K562 (cell line): ENCODE results near the gene PDZD8. TPM values are rescaled to one million over a fixed set of nuclear protein-coding genes. Genes with fewer than 3 reads are reported as not detected.

Experiments used
- ATAC-seq: fragments of 200-7000 bp; cut with Tn5 transposase; 3 replicates; pipeline ENCODE4 v1.9.1; 2020; ENCODE audit warnings: moderate library complexity
- BruUV-seq: library from RNA; stranded (reverse); fragments of 400-500 nt; replicated peaks from 2 replicates; lab custom pipeline; 2021; lab: Mats Ljungman, UMichigan
- CTCF ChIA-PET: fragments of 300-600 bp; formaldehyde crosslinking; extraction: SDS; loops from one replicate; lab custom pipeline; 2021; ENCODE audit warnings: low intra/inter-chr PET ratio; lab: Yijun Ruan, JAX
- POLR2A ChIA-PET: fragments of 300-600, 350-650 bp; sonication (Branson Sonifier 250); formaldehyde crosslinking; extraction: SDS; loops from one replicate; lab custom pipeline; 2021; ENCODE audit warnings: antibody characterized with exemption, inconsistent platforms; lab: Yijun Ruan, JAX
- DNase-seq, 4 experiments: peaks; one replicate each; pipeline versions ENCODE4 v3.0.0 to v3.0.0-alpha.2; 2011 to 2018; ENCODE audit warnings: low spot score in 3 of 4, mixed read lengths in 3 of 4; ENCODE audit errors: extremely low read depth in 1 of 4
- FAIRE-seq: peaks from 2 replicates; lab custom pipeline; 2011; peaks lifted over from hg19 to GRCh38; lab: Jason Lieb, UNC
- H2AFZ ChIP-seq: 2 replicates; pipeline ENCODE4 v1.6.0; 2011; ENCODE audit warnings: low read depth, low read length, control low read depth, inconsistent platforms
- H3K27ac ChIP-seq: fragments of 200-600 bp; 3 replicates; pipeline ENCODE4 v1.8.0; 2011; ENCODE audit warnings: low read depth, mild to moderate bottlenecking, control low read depth, inconsistent platforms, low read length, moderate library complexity, mixed read lengths; ENCODE audit errors: extremely low read depth
- H3K27me3 ChIP-seq, 2 experiments: fragments of 300-600 bp in 1 of 2; 2 replicates in 1 of 2; 3 replicates in 1 of 2; pipeline versions ENCODE4 v1.6.0 to v1.8.0; 2011; ENCODE audit warnings: inconsistent platforms in 2 of 2, low read length in 2 of 2, mild to moderate bottlenecking in 1 of 2, mixed read lengths in 1 of 2, moderate library complexity in 1 of 2; ENCODE audit not compliant: control insufficient read depth in 2 of 2, insufficient read depth in 2 of 2
- H3K36me3 ChIP-seq: fragments of 300-600 bp; 3 replicates; pipeline ENCODE4 v1.8.0; 2011; ENCODE audit warnings: mild to moderate bottlenecking, low read length, inconsistent platforms; ENCODE audit not compliant: control insufficient read depth, insufficient read depth
- H3K4me1 ChIP-seq, 2 experiments: fragments of 200-600 bp in 1 of 2; replicated peaks in 1 of 2; 2 replicates in 1 of 2; 3 replicates in 1 of 2; pipeline versions ENCODE4 v1.5.1 to v1.8.0; 2011; ENCODE audit warnings: inconsistent platforms in 2 of 2, low read length in 2 of 2, mild to moderate bottlenecking in 1 of 2, mixed read lengths in 1 of 2, moderate library complexity in 1 of 2; ENCODE audit not compliant: control insufficient read depth in 2 of 2, insufficient read depth in 2 of 2
- H3K4me2 ChIP-seq: 2 replicates; pipeline ENCODE4 v1.6.1; 2011; ENCODE audit warnings: low read length, control low read depth, inconsistent platforms, mixed read lengths; ENCODE audit not compliant: insufficient read depth
- H3K4me3 ChIP-seq: fragments of 200-600 bp; sonication (generic), shearing (Covaris generic); 2 replicates; pipeline ENCODE4 v1.5.1; 2016; ENCODE audit warnings: control low read depth, inconsistent platforms
- H3K79me2 ChIP-seq: fragments of 200-600 bp; 3 replicates; pipeline ENCODE4 v1.8.0; 2011; ENCODE audit warnings: low read length, inconsistent platforms; ENCODE audit not compliant: control insufficient read depth, insufficient read depth
- H3K9ac ChIP-seq, 2 experiments: 2 replicates each; pipeline versions ENCODE4 v1.6.0 to v1.6.1; 2011; ENCODE audit warnings: low read depth in 2 of 2, low read length in 2 of 2, control low read depth in 1 of 2, inconsistent platforms in 1 of 2, mild to moderate bottlenecking in 1 of 2, mixed read lengths in 1 of 2; ENCODE audit not compliant: insufficient read depth in 1 of 2
- H3K9me1 ChIP-seq: one replicate; pipeline ENCODE4 v1.6.0; 2011; ENCODE audit warnings: inconsistent platforms, mild to moderate bottlenecking, low read length, moderate library complexity; ENCODE audit not compliant: control insufficient read depth, insufficient read depth
- H3K9me3 ChIP-seq: replicated peaks from 2 replicates; pipeline ENCODE4 v1.5.1; 2011; ENCODE audit warnings: low read depth, low read length, inconsistent platforms; ENCODE audit not compliant: control insufficient read depth, insufficient read depth
- H4K20me1 ChIP-seq: replicated peaks from 2 replicates; pipeline ENCODE4 v1.6.1; 2011; ENCODE audit warnings: low read length, inconsistent platforms, mixed read lengths; ENCODE audit not compliant: control insufficient read depth, insufficient read depth
- NR4A1 ChIP-seq, 2 experiments: fragments of 250-450 bp in 1 of 2; fragments of 450-650 bp in 1 of 2; sonication (Bioruptor Pico) in 1 of 2; IDR thresholded peaks; 2 replicates each; pipeline versions ENCODE4 v1.4.0 to v1.6.1; 2016 to 2020; ENCODE audit warnings: mild to moderate bottlenecking in 2 of 2, missing compliant biosample characterization in 1 of 2, missing genetic modification characterization in 1 of 2, moderate library complexity in 1 of 2
- PCBP1 ChIP-seq: fragments of 200-400 bp; formaldehyde crosslinking; IDR thresholded peaks from 2 replicates; pipeline ENCODE4 v1.6.1; 2018; ENCODE audit warnings: mild to moderate bottlenecking, low read depth, low read length; ENCODE audit not compliant: poor library complexity, severe bottlenecking
- SAFB ChIP-seq: fragments of 200-400 bp; formaldehyde crosslinking; IDR thresholded peaks from 2 replicates; pipeline ENCODE4 v1.6.1; 2017; ENCODE audit warnings: low read depth, low read length, borderline replicate concordance
- SRSF3 ChIP-seq: fragments of 200-400 bp; formaldehyde crosslinking; IDR thresholded peaks from 2 replicates; pipeline ENCODE4 v1.6.1; 2016; ENCODE audit warnings: mild to moderate bottlenecking, low read length, moderate library complexity; ENCODE audit not compliant: insufficient read depth
- USF2 ChIP-seq: sonication (generic); formaldehyde crosslinking; IDR thresholded peaks from 2 replicates; pipeline ENCODE4 v1.5.0; 2020; ENCODE audit warnings: missing genetic modification reagents
- ZNF165 ChIP-seq: fragments of 250-450 bp; sonication (Bioruptor Pico); IDR thresholded peaks from 2 replicates; pipeline ENCODE4 v1.4.0; 2020; ENCODE audit warnings: borderline replicate concordance
- ZNF764 ChIP-seq: fragments of 250-450 bp; sonication (Bioruptor Pico); IDR thresholded peaks from 2 replicates; pipeline ENCODE4 v1.4.0; 2020; ENCODE audit warnings: low read depth, mild to moderate bottlenecking, moderate library complexity
- in situ Hi-C: fragments of 300-500 bp; cut with MboI; formaldehyde crosslinking; loops from 4 replicates; pipeline ENCODE4 v1.15.0; 2018; ENCODE audit warnings: inconsistent platforms, mixed read lengths
- intact Hi-C: fragments of 100-400 bp; cut with micrococcal nuclease; formaldehyde crosslinking; loops from 2 replicates; pipeline ENCODE4 v1.14.2; 2022
- polyA plus RNA-seq, 8 experiments: library from polyadenylated mRNA; depleted of rRNA in 4 of 8; stranded (reverse) in 5 of 8; unstranded in 3 of 8; fragments of >200 nt; fragmentation: Nextera tagmentation in 2 of 8; fragmentation: Illumina TruSeq in 1 of 8; extraction: Ambion mirVana in 2 of 8; extraction: Trizol in 1 of 8; gene quantifications; 2 replicates each; pipeline versions ENCODE4 v1.2.1 to v1.2.3, GENCODE V29; 2011 to 2014; ENCODE audit warnings: inconsistent platforms in 1 of 8, missing spikeins in 1 of 8
- total RNA-seq, 7 experiments: library from RNA; depleted of rRNA in 6 of 7; stranded (reverse); fragments of >200 nt in 6 of 7; fragmentation: Illumina TruSeq in 2 of 7; extraction: Trizol in 2 of 7; gene quantifications; 2 replicates each; pipeline versions ENCODE4 v1.2.1 to v1.2.3, GENCODE V29; 2011 to 2021; ENCODE audit warnings: low replicate concordance in 1 of 7
- TF ChIP-seq, protein P1 (sequence below): fragments of 250-450 bp; sonication (Bioruptor Pico); IDR thresholded peaks from 2 replicates; pipeline ENCODE4 v1.8.0; 2022; ENCODE audit warnings: inconsistent platforms, mild to moderate bottlenecking, moderate library complexity, borderline replicate concordance
- TF ChIP-seq, protein P2 (sequence below): fragments of 250-450 bp; sonication (Bioruptor Pico); IDR thresholded peaks from 2 replicates; pipeline ENCODE4 v1.4.0; 2020

PDZD8 gene
- total and polyA plus RNA-seq, 9 of the 15 experiments (the other 6 are each of a cell fraction or from before 2014, with no cell fraction given): 5.5 to 53.4 (median 36.8) TPM

DNA sequence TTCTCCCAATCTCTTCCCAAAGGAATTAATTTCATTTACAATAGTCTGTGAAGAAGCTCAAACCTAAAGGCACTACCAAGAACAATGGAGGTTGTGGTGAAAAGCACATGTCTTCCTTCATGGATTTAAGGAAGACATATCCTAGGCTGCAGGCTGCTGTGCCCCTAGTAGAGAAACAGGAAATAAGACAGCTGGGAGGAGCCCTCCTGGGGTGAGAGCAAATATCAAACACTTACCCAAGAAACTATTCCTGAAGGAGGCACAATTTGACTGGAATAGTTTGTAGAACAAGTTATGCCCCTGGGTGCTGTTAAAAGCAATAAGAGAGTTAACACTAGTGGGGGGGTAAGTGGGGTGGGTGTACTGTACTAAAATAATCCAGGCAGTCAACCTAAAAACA lies 30.1 kb downstream of the PDZD8 start:
- ATAC-seq (peak; percentile 33; the same call in 2 of the 3 replicates), DNase-seq (no peak), FAIRE-seq (no peak)
- Histone ChIP-seq H3K36me3 (peaks cover 16% of the 10 kb centered on the region; the same call in 2 of the 3 replicates), H3K27ac (peak overlapping the region; percentile 48; the same call in 1 of the 3 replicates), H3K9ac (no peak overlapping the region), H3K27me3 (no peaks in the 10 kb centered on the region), H3K4me3 (no peak overlapping the region), H3K9me1 (peaks cover 2% of the 10 kb centered on the region), H3K4me1 (peaks cover 4 to 22% of the 10 kb centered on the region in 2 experiments; a peak in 4 of 5 replicates), H3K4me2 (no peak overlapping the region), H2AFZ (no peak overlapping the region), H3K9me3 (no peaks in the 10 kb centered on the region), H3K79me2 (peaks cover 98% of the 10 kb centered on the region), H4K20me1 (peaks cover 2% of the 10 kb centered on the region; the same call in 1 of the 2 replicates)
- BruUV-seq: no TSS peak
- CTCF ChIA-PET: no interaction called here
- in situ Hi-C loops (no loop called here), intact Hi-C loops (no loop called here)
- POLR2A ChIA-PET: interaction anchor here (0.8 kb wide), 1 partner anchor 63 kb away, joined by 3 read pairs; no protein-coding TSS in a partner anchor
- no peak for TF ChIP-seq ZNF165 (CRISPR knock-in tag)
- TF ChIP-seq ZNF764: no peak
- no peak for TF ChIP-seq NR4A1 (CRISPR knock-in tag; IDR thresholded peaks at IDR 0.05)
- TF ChIP-seq NR4A1 (tag; IDR thresholded peaks at IDR 0.05): no peak
- TF ChIP-seq PCBP1: no peak
- TF ChIP-seq, protein P1, sequence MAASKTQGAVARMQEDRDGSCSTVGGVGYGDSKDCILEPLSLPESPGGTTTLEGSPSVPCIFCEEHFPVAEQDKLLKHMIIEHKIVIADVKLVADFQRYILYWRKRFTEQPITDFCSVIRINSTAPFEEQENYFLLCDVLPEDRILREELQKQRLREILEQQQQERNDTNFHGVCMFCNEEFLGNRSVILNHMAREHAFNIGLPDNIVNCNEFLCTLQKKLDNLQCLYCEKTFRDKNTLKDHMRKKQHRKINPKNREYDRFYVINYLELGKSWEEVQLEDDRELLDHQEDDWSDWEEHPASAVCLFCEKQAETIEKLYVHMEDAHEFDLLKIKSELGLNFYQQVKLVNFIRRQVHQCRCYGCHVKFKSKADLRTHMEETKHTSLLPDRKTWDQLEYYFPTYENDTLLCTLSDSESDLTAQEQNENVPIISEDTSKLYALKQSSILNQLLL (CRISPR knock-in tag): no peak
- TF ChIP-seq SAFB: no peak
- no peak for TF ChIP-seq SRSF3
- TF ChIP-seq USF2 (CRISPR knock-in tag): no peak
- TF ChIP-seq, protein P2, sequence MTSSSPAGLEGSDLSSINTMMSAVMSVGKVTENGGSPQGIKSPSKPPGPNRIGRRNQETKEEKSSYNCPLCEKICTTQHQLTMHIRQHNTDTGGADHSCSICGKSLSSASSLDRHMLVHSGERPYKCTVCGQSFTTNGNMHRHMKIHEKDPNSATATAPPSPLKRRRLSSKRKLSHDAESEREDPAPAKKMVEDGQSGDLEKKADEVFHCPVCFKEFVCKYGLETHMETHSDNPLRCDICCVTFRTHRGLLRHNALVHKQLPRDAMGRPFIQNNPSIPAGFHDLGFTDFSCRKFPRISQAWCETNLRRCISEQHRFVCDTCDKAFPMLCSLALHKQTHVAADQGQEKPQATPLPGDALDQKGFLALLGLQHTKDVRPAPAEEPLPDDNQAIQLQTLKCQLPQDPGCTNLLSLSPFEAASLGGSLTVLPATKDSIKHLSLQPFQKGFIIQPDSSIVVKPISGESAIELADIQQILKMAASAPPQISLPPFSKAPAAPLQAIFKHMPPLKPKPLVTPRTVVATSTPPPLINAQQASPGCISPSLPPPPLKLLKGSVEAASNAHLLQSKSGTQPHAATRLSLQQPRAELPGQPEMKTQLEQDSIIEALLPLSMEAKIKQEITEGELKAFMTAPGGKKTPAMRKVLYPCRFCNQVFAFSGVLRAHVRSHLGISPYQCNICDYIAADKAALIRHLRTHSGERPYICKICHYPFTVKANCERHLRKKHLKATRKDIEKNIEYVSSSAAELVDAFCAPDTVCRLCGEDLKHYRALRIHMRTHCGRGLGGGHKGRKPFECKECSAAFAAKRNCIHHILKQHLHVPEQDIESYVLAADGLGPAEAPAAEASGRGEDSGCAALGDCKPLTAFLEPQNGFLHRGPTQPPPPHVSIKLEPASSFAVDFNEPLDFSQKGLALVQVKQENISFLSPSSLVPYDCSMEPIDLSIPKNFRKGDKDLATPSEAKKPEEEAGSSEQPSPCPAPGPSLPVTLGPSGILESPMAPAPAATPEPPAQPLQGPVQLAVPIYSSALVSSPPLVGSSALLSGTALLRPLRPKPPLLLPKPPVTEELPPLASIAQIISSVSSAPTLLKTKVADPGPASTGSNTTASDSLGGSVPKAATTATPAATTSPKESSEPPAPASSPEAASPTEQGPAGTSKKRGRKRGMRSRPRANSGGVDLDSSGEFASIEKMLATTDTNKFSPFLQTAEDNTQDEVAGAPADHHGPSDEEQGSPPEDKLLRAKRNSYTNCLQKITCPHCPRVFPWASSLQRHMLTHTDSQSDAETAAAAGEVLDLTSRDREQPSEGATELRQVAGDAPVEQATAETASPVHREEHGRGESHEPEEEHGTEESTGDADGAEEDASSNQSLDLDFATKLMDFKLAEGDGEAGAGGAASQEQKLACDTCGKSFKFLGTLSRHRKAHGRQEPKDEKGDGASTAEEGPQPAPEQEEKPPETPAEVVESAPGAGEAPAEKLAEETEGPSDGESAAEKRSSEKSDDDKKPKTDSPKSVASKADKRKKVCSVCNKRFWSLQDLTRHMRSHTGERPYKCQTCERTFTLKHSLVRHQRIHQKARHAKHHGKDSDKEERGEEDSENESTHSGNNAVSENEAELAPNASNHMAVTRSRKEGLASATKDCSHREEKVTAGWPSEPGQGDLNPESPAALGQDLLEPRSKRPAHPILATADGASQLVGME: no peak
